Lower leg skin (tissue), 4 donors: ENCODE data around the gene GPC6. TPM values are rescaled to one million over a fixed set of nuclear protein-coding genes. Genes with fewer than 3 reads are reported as not detected.
"Not testable (repeated sequence)": the region's sequence is repeated elsewhere in the genome, so short reads cannot be mapped to it uniquely, and the experiment has no call there.

Source experiments
- DNase-seq, 2 donors: peaks; one replicate each; pipeline ENCODE4 v3.0.0-alpha.2; 2019; ENCODE audit warnings: low spot score in 2 of 2
- H3K4me3 ChIP-seq: fragments of 200-600 bp; sonication (generic); 2 replicates; pipeline ENCODE4 v1.5.1; 2017; ENCODE audit warnings: mild to moderate bottlenecking, low read depth; ENCODE audit not compliant: poor library complexity, severe bottlenecking
- POLR2A ChIP-seq, 2 donors: fragments of 450-650 bp; IDR thresholded peaks; one replicate each; pipeline ENCODE4 v1.6.1; 2016 to 2017; ENCODE audit warnings: antibody characterized with exemption in 2 of 2, mild to moderate bottlenecking in 1 of 2, moderate library complexity in 1 of 2
- WGBS, 2 donors: methylation state at CpG; one replicate each; pipeline ENCODE4 v1.1.5; 2018; 5-methylcytosine and 5-hydroxymethylcytosine counted together
- intact Hi-C: fragments of 100-400 bp; cut with DNase I; formaldehyde crosslinking; loops from one replicate; pipeline ENCODE4 v1.15.0; 2023; ENCODE audit warnings: low total_unique reads
- total RNA-seq, 4 donors: library from RNA; depleted of rRNA; stranded (reverse); fragments of >200 nt; gene quantifications; one replicate each; pipeline ENCODE4 v1.1.0, GENCODE V29; 2016
- TF ChIP-seq, protein P1 (sequence below), 3 donors: fragments of 450-650 bp; IDR thresholded peaks; one replicate each; pipeline ENCODE4 v1.5.1; 2016; ENCODE audit warnings: antibody characterized with exemption in 3 of 3, mild to moderate bottlenecking in 3 of 3, moderate library complexity in 2 of 3

The GPC6 gene
- total RNA-seq, 4 donors from 2014 or later = 1.4 to 5.2 (median 2.5) TPM

DNA sequence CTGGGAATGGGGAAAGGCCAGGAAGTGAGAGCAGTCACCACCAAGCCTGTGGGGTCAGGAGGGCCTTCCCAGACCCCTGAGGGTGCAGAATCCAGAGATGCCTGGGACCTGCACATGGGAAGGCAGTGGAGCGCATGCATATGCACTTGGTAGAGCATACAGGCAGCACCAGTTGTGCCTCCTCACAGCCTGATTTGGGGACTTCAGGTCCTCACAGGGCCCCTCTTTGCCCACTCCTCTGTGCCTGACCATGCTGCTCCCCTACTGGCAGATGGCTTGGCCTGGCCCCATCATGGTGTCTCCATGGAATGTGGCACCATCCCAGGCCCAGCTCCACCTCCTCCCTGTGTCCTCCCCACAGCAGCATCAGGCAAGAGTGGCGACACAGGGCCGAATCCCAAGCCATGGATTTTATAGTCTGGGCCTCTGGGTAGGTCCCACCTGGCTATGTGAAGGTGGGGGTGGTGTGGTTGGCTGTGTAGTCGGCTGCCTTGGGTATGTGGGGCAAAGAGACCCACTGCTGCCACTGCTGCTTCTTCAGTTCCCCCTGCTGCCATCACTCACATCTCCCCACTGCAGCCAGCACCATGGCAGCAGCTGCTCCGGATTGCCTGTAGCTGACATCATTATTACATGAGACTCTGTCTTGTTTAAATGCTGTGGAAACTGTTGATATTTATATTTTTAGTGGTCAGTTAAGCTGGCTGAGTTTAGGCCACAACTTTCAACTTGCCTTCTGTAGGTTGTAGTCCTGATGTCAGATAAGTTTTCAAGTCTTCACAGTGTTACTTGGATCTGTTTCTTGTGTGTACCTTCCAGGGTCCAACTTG, 247.0 kb downstream of the GPC6 start:
- no peak for TF ChIP-seq POLR2A (IDR thresholded peaks at IDR 0.05)
- TF ChIP-seq, protein P1, sequence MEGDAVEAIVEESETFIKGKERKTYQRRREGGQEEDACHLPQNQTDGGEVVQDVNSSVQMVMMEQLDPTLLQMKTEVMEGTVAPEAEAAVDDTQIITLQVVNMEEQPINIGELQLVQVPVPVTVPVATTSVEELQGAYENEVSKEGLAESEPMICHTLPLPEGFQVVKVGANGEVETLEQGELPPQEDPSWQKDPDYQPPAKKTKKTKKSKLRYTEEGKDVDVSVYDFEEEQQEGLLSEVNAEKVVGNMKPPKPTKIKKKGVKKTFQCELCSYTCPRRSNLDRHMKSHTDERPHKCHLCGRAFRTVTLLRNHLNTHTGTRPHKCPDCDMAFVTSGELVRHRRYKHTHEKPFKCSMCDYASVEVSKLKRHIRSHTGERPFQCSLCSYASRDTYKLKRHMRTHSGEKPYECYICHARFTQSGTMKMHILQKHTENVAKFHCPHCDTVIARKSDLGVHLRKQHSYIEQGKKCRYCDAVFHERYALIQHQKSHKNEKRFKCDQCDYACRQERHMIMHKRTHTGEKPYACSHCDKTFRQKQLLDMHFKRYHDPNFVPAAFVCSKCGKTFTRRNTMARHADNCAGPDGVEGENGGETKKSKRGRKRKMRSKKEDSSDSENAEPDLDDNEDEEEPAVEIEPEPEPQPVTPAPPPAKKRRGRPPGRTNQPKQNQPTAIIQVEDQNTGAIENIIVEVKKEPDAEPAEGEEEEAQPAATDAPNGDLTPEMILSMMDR (IDR thresholded peaks at IDR 0.05) = no peak
- intact Hi-C loops = no loop called here
- no peak for DNase-seq
- 83 to 93% methylated on average over 3 to 5 of the region's 5 CpGs for WGBS, 2 donors
- no peak overlapping the region for H3K4me3 ChIP-seq

DNA sequence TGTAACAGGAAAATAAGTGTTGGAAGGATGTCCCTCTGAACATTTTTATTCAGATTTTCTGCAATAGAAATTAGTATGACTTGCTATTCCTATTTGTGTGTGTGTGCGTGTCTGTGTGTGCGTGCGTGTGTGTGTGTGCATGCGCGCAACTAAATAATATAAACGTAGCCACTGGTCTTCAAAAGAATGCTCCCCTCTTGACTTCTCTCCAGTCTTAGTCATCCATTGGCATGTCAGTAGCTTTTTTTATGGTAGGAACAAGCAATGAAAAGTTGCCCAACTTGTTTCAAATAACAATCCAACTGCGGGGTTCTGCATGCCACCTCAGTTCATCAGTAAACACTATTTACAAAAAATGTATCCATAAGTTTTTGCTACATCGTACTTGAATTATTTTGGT, 249.6 kb downstream of the GPC6 start:
- WGBS, 2 donors = 43 to 53% methylated on average over 8 of the region's 8 CpGs
- intact Hi-C loops = no loop called here
- no peak for DNase-seq
- no peak for TF ChIP-seq POLR2A (IDR thresholded peaks at IDR 0.05)
- TF ChIP-seq, protein P1 (IDR thresholded peaks at IDR 0.05) = no peak
- no peak overlapping the region for H3K4me3 ChIP-seq

DNA sequence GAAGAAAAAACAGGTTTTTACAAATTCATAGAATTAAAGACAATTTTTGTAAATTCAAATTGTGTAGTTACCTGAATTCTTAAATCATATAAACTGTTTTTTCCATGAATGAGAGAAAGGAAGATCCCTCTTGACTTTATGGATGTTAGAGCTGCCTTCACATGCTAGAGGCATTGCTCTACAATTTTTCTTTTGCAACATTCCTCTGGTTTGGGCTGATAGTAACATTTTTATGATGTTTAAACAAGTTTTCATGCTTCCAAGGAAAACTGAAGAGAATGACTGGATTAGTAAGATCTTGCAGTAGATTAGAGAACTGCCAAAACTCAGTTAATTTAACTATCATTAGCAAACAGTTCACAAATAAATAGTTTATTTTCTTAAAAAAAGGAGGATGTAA, 250.6 kb downstream of the GPC6 start:
- DNase-seq = no peak
- H3K4me3 ChIP-seq = no peak overlapping the region
- TF ChIP-seq, protein P1 (IDR thresholded peaks at IDR 0.05) = no peak
- TF ChIP-seq POLR2A (IDR thresholded peaks at IDR 0.05) = no peak
- intact Hi-C loops = no loop called here

DNA sequence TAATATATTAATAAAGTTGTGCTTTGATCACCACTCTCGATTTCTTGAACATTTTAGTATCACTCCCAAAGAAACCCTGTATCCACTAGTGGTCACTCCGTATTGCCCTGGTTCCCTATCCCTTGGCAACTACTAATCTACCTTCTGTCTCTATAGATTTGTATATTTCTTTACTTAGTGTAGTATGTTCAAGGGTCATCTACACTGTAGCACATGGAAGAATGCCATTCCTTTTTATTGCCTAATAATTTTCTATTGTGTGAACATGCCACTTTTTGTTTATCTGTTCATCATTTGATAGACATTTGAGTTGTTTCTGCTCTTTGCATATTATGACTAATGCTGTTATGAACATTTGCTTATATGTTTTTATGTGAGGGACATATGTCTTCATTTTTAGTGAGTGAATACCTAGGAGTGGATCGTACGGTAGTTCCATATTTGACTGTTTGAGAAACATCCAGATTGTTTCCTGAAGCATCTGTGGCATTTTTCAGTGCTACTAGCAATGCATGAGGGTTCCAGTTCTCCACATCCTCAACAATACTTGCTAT, 254.0 kb downstream of the GPC6 start:
- H3K4me3 ChIP-seq = no peak overlapping the region

DNA sequence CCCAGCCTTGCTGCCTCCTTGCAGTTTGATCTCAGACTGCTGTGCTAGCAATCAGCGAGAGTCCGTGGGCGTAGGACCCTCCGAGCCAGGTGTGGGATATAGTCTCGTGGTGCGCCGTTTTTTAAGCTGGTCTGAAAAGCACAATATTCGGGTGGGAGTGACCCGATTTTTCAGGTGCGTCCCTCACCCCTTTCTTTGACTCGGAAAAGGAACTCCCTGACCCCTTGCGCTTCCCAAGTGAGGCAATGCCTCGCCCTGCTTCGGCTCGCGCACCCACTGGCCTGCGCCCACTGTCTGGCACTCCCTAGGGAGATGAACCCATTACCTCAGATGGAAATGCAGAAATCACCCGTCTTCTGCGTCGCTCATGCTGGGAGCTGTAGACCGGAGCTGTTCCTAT, 269.5 kb downstream of the GPC6 start:
- intact Hi-C loops, DNase-seq, H3K4me3 ChIP-seq: not testable (repeated sequence)
- WGBS, 2 donors = 73 to 77% methylated on average over 21 of the region's 21 CpGs

More for the DNA sequence above, 254.0 kb downstream of the GPC6 start:
- no peak for DNase-seq
- intact Hi-C loops = no loop called here
- 86 to 89% methylated on average over 4 of the region's 4 CpGs for WGBS, 2 donors
- no peak for TF ChIP-seq POLR2A (IDR thresholded peaks at IDR 0.05)
- TF ChIP-seq, protein P1 (IDR thresholded peaks at IDR 0.05) = no peak

DNA sequence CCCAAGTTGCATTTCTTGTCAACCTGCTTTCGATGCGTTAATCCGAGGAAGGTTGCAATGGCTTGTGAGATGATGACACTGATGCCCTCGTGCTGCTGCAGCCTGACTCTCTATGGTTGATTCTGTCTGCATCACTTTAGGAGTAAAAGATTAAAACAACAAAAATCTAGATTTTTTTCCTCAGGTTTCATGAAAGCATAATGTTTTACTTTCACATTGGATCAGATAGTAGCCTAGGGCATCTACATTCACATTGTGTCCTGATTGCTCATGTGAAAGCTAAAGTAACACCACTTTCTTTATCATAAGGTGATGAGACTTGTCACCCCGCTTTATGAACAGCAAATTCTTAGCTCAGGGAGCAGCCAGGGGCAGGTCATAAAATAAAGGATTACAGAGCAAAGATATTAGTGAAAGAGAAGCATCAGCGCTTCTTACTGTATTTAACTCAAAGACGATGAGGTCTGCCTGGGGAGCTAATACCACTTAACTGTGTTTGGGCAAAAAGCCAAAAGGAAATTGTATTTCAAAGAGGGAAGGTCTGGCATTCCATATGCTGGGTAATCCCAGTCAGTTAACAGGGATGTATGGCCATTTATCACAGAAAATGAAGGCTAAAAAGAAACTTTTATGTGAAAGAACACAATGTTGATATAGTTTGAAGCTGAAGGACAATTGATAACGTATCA, 270.5 kb downstream of the GPC6 start:
- WGBS, 2 donors = 39 to 43% methylated on average over 8 of the region's 8 CpGs
- no peak for DNase-seq
- intact Hi-C loops = no loop called here
- H3K4me3 ChIP-seq = no peak overlapping the region
- TF ChIP-seq POLR2A (IDR thresholded peaks at IDR 0.05) = no peak
- TF ChIP-seq, protein P1 (IDR thresholded peaks at IDR 0.05) = no peak
